GM19238 (cell line): ENCODE data around the gene CCNB2.

ENCODE experiments used
- DNase-seq: peaks from one replicate; pipeline ENCODE4 v3.0.0; 2011; ENCODE audit warnings: low spot score; ENCODE audit not compliant: insufficient read length

The CCNB2 gene

DNA sequence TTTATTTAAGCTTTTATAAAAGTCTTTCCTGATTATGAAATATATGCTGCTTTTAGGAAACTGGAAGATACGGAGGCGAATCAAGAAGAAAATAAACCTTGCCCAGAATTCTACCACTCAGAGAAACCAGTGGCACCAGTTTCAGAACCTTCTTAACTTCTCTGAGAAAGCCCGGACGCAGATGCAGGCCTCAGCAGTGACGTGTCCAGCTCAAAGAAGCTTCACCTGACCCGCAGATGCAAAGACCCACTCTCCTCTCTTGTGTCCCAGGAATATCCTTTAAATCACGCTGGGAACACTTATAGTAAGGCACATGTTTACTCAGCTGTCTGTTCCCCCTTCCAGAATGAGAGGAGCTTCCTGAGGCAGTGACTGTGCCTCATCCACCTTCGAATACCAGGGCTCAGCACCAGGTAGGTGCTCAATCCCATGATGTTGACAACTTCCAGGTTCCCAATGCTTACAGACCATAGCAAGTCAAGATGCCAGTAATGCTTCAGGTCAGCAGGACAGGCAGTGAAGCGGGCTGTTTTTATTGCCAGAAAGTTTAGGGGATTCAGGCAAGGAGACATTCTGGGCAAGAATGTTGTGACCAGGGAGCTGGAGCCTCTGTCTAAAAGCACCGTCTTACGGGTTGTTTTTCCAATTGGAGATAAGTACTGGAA, 61.8 kb downstream of the CCNB2 start:
- DNase-seq, result no peak

DNA sequence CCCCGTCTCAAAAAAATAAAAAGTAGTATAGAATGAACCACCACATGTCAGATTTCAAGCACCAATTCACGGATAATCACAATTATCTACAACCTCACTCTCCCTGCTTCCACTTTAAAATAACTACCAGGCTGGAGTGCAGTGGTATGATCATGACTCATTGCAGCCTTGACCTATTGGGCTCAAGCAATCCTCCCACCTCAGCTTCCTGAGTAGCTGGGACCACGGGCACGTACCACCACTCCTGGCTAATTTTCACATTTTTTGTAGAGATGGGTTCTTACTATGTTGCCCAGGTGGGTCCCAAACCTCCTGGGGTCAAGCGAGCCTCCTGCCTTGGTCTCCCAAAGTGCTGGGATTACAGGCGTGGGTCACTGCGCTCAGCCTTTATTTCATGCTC, 63.6 kb downstream of the CCNB2 start:
- DNase-seq, result no peak

DNA sequence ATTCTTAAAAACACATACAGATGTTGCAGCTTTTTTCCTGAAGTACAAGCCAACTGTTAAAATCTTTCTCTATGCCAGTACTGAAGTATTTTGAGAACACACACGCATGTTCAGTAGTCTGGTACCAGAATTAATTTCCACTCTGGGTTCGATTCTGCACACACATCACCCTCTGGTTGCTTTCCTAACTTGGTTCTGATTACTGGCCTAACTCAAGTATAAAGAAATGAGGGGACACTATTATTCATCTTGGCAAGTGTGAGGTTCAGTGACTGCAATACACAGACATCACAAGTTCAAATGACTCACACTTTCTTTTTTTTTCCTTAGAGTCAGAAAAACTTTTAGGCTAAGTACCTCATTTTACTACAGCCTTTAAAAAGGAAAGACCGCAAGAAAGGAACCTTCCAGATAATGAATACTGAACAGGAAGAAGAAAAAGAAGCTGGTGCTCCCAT, 64.3 kb downstream of the CCNB2 start:
- DNase-seq, result no peak

DNA sequence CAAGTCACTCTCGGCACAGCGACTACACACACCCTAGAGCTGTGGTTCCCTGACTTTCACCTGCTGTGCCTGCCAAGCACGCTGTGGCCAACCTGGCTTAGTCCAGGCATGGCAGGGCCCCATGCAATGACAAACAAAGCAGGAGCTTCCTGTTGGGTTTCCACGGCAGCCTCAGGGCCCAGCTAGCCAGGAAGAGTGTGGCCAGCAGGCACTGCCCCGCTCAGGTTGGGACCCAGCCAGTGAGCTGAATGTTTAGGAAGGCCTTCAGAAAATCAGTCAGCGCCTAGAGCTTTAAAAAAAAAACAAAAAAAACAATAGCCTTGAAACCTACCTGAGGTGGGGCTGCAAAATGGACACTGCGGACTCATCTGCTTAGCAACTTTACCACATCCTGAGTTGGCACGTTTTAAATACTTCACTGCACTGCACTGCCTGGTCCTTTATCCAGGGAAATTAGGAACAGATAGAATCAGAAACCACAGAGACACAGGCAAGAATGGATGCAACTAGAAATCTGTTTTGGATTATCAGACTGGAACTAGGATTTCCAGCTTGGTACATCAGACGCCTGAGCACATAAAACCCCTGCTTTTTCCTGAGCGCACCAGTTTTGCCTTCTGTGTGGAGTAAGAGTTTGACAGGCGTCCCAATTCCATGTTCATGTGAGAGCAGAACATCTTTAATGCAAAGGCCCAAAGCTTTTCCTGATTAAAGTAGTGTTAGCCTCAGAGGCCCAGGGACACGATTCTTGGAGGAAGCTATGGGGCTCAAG, 65.5 kb downstream of the CCNB2 start:
- DNase-seq, result no peak

DNA sequence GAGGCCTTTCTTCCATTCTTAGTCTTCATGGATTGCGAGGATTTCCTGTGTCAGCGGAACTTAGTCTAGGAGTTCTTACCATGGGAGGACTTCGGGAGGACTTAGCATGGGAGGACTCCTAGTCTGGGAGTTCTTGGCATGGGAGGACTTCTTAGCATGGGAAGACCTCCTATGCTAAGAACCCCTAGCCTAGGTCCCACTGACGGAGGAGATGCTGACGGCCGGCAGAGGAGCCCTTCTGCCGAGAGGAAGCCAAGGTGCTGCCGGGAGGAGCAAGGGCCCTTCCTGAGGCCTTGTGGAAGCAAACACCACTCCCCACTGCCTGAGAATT, 66.1 kb downstream of the CCNB2 start:
- DNase-seq, result no peak

DNA sequence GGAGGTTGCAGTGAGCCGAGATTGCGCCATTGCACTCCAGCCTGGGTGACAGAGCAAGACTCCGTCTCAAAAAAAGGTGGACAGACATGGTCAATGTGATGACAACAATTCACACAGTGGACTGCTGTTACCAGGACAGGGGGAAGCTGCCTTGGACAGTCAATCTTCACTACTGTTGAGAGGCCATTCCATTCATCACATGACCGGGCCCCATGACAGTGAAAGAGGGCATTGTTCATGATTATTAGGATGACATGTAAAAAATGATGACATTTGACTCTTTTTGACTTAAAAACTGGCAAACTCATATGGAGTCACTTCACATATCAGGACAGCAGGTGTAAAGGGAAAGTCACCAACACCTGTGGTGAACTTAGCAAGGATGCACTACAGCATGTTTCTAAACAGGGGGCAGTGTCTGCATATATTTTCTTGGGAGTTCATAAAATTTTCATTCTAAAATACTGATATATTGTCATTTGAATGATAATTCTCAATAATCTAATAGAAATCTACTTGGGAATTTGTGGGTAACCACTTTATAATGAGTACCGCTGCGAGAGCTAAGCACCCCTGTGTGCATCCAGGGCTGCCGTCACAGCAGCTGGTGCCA, 67.4 kb downstream of the CCNB2 start:
- no peak for DNase-seq

DNA sequence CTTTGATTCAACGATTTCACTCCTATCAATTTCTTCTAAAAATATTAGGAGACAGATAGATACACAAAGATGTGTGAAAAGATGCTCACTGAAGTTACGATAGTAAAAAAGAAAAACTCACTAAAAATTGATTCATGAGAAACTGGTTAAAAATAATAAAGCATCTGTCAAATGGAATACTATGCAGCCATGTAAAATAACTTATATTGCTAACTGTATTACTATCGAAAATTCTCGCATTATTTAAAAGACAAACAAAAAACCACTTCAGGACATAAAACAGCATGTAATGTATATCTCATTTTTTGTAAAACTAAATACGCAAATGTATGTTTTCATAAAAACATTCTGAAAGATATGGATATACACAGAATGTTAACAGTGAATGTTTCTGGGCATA, 68.2 kb downstream of the CCNB2 start:
- DNase-seq, result no peak

DNA sequence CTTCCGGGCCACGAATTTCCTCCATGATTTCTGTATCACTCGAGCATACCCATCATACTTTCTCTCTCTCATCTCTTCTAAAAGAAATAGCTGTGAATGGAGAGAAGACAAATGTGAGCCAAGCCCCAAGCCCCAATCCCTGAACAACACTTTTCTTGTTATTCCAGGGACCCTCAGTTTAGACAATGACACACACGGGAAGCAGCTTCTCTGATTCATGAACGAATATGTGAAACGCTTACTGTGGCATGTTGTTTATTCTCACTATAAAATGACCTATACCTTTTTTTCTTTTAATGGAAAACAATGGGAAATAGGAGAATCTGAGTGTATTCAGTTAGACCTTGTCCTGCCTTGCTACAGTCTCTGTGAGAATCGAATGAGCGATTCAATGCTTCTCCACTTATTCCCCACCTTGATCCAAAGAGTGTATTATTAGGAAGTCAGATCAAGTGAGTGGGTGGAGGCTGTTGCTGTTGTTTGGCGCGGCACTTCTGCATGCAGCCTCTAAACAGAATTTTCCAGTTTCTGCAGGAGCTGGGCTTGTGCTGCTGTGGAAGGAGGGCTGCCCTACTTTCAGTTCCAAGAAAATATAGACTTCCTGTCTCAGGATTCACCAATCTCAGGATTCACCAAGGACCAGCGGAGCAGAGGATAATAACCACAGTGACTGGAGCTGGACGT, 69.3 kb downstream of the CCNB2 start:
- no peak for DNase-seq
